Measurements from ENCODE around the gene TBPL1. TPM values are rescaled to one million over a fixed set of nuclear protein-coding genes. Genes with fewer than 3 reads are reported as not detected.

TBPL1 gene
- total RNA-seq, 1 experiment from 2014 or later = 42.1 TPM

DNA sequence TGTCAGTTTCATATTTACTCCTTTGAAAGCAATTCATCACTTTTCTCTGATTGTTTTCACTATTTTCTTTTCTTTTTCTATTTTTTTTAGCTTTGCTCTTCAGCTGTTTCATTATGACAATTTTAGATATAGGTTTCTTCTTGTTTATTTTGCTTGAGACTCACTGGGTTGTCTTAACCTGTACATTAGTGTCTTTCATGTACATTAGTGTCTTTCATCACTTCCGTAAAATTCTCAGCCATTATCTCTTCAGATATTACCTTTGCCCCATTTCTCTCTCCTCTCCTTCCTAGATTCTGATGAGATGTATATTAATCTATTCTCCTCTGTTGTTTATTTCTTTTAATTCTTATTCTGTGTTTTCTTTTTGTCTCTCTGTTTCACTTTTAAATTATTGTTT, 14.5 kb upstream of the TBPL1 start (continued):
- TF ChIP-seq, protein P1, sequence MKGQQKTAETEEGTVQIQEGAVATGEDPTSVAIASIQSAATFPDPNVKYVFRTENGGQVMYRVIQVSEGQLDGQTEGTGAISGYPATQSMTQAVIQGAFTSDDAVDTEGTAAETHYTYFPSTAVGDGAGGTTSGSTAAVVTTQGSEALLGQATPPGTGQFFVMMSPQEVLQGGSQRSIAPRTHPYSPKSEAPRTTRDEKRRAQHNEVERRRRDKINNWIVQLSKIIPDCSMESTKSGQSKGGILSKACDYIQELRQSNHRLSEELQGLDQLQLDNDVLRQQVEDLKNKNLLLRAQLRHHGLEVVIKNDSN (CRISPR knock-in tag; IDR thresholded peaks at IDR 0.05) = no peak
- TF ChIP-seq, protein P2, sequence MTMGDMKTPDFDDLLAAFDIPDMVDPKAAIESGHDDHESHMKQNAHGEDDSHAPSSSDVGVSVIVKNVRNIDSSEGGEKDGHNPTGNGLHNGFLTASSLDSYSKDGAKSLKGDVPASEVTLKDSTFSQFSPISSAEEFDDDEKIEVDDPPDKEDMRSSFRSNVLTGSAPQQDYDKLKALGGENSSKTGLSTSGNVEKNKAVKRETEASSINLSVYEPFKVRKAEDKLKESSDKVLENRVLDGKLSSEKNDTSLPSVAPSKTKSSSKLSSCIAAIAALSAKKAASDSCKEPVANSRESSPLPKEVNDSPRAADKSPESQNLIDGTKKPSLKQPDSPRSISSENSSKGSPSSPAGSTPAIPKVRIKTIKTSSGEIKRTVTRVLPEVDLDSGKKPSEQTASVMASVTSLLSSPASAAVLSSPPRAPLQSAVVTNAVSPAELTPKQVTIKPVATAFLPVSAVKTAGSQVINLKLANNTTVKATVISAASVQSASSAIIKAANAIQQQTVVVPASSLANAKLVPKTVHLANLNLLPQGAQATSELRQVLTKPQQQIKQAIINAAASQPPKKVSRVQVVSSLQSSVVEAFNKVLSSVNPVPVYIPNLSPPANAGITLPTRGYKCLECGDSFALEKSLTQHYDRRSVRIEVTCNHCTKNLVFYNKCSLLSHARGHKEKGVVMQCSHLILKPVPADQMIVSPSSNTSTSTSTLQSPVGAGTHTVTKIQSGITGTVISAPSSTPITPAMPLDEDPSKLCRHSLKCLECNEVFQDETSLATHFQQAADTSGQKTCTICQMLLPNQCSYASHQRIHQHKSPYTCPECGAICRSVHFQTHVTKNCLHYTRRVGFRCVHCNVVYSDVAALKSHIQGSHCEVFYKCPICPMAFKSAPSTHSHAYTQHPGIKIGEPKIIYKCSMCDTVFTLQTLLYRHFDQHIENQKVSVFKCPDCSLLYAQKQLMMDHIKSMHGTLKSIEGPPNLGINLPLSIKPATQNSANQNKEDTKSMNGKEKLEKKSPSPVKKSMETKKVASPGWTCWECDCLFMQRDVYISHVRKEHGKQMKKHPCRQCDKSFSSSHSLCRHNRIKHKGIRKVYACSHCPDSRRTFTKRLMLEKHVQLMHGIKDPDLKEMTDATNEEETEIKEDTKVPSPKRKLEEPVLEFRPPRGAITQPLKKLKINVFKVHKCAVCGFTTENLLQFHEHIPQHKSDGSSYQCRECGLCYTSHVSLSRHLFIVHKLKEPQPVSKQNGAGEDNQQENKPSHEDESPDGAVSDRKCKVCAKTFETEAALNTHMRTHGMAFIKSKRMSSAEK (CRISPR knock-in tag; IDR thresholded peaks at IDR 0.05; ENCODE audit: borderline replicate concordance) = no peak
- TF ChIP-seq ZNF416 (CRISPR knock-in tag; IDR thresholded peaks at IDR 0.05) (no peak), TEAD1 (CRISPR knock-in tag; IDR thresholded peaks at IDR 0.05) (no peak), ELF4 (CRISPR knock-in tag; IDR thresholded peaks at IDR 0.05; ENCODE audit: low read depth) (no peak), NR3C1 (CRISPR knock-in tag; conservative IDR thresholded peaks at IDR 0.05; ENCODE audit: low read depth) (no peak), JUN (CRISPR knock-in tag; IDR thresholded peaks at IDR 0.05) (no peak), ZBTB21 (CRISPR knock-in tag; IDR thresholded peaks at IDR 0.05; ENCODE audit: borderline replicate concordance) (no peak), HMGXB4 (CRISPR knock-in tag; IDR thresholded peaks at IDR 0.05) (no peak)
- TF ChIP-seq, protein P3, sequence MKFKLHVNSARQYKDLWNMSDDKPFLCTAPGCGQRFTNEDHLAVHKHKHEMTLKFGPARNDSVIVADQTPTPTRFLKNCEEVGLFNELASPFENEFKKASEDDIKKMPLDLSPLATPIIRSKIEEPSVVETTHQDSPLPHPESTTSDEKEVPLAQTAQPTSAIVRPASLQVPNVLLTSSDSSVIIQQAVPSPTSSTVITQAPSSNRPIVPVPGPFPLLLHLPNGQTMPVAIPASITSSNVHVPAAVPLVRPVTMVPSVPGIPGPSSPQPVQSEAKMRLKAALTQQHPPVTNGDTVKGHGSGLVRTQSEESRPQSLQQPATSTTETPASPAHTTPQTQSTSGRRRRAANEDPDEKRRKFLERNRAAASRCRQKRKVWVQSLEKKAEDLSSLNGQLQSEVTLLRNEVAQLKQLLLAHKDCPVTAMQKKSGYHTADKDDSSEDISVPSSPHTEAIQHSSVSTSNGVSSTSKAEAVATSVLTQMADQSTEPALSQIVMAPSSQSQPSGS (CRISPR knock-in tag; IDR thresholded peaks at IDR 0.05; ENCODE audit: borderline replicate concordance, low read depth) = no peak

DNA sequence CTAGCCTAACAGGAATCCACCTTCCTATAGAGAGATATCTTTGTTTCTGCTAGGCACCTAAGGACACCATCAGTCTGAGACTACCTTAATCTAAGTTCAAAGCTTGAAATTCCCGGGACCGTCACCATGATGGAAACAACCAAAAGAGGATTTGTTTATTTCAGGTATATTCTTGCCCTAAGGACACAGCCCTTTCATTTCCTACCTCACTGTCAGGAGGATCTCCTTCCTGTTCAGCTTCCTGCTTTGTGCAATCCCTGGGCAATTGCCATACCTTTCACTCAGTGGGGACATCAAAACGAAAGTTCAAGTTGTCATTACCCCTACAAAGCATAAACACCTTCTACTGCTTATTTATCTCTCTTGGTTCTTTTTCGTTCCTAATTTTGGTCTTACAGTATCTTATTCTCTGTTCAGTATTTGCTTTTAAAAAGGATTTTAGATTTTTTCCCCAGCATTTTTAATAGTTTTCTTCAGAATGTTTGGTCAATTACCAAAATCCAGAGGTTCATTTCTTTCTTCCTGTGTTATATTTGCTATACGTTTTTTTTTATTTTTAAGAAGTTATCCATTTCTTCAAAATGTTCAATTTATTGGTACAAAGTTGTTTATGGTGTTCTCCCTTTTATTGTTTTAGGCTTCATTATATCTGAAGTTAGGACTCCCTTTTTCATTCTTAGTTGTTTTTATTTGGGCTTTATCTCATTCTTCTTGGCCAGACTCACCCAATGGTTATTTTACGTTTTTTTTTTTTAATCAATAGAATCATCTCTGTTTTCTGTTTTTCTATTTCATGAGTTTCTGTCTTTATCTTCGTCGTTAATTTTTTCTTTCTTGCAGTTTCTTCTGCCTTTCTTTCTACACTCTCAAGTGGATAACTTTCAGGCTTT, 13.0 kb upstream of the TBPL1 start:
- no peak for ATAC-seq

More for the DNA sequence above, 13.0 kb upstream of the TBPL1 start:
- H3K36me3 Mint-ChIP-seq = peaks cover 3% of the 10 kb centered on the region; the same call in 1 of the 2 replicates
- no peak for DNase-seq (ENCODE audit: low spot score)
- ChIA-PET POLR2A (interaction anchor here (0.7 kb wide), 1 partner anchor 82 kb away, joined by 3 read pairs; no protein-coding TSS in a partner anchor), CTCF (interaction anchor here (2.0 kb wide), 1 partner anchor 16 kb away, joined by 6 read pairs; no protein-coding TSS in a partner anchor)
- H3K9me3 Mint-ChIP-seq = peaks cover 11% of the 10 kb centered on the region
- TF ChIP-seq CREB1 (CRISPR knock-in tag; IDR thresholded peaks at IDR 0.05) (no peak), RELA (CRISPR knock-in tag; IDR thresholded peaks at IDR 0.05; ENCODE audit: borderline replicate concordance) (no peak), CREM (CRISPR knock-in tag; IDR thresholded peaks at IDR 0.05) (no peak), TP53 (CRISPR knock-in tag; IDR thresholded peaks at IDR 0.05) (no peak), HMGA2 (CRISPR knock-in tag; IDR thresholded peaks at IDR 0.05) (no peak), NFE2L1 (CRISPR knock-in tag; IDR thresholded peaks at IDR 0.05) (no peak), FOXP1 (CRISPR knock-in tag; IDR thresholded peaks at IDR 0.05; ENCODE audit: borderline replicate concordance) (no peak)
- TF ChIP-seq, protein P4, sequence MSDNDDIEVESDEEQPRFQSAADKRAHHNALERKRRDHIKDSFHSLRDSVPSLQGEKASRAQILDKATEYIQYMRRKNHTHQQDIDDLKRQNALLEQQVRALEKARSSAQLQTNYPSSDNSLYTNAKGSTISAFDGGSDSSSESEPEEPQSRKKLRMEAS (CRISPR knock-in tag; IDR thresholded peaks at IDR 0.05) = no peak
- TF ChIP-seq, protein P5, sequence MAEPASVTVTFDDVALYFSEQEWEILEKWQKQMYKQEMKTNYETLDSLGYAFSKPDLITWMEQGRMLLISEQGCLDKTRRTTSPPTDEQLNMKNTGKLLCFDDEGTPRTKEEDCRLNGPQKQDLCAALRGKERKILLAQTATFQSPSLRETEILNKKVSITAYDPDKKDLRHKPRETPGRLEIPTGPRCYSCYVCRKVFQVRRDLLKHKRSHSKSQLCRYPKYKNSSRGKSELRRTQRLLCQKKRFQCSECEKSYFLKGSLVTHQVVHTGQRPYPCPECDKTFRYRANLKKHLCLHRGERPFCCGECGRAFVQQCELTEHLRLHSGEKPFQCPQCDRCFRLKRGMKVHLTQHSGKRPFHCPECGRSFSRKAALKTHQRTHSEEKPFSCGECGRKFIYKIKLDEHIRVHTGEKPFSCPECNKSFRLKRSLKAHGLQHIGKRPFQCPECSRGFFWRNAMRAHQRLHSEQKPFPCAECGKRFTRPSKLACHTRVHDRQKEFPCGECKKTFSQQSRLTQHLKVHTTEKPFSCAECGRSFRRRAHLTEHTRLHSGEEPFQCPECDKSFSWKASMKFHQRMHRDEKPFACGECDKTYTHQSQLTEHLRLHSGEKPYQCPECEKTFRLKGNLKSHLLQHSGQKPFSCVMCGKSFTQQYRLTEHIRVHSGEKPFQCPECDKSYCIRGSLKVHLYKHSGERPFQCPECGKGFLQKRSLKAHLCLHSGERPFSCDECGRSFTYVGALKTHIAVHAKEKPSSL (CRISPR knock-in tag; conservative IDR thresholded peaks at IDR 0.05) = no peak
- no peak overlapping the region for H3K27ac Mint-ChIP-seq
- no peaks in the 10 kb centered on the region for H3K27me3 Mint-ChIP-seq (ENCODE audit: low read depth)
- H3K4me3 Mint-ChIP-seq = no peak overlapping the region
- H3K4me1 Mint-ChIP-seq = 0 out of 2 replicates have a peak, but pooled peaks cover 3% of the 10 kb centered on the region
